ENCODE data around the gene ADARB1.

The ADARB1 gene

DNA sequence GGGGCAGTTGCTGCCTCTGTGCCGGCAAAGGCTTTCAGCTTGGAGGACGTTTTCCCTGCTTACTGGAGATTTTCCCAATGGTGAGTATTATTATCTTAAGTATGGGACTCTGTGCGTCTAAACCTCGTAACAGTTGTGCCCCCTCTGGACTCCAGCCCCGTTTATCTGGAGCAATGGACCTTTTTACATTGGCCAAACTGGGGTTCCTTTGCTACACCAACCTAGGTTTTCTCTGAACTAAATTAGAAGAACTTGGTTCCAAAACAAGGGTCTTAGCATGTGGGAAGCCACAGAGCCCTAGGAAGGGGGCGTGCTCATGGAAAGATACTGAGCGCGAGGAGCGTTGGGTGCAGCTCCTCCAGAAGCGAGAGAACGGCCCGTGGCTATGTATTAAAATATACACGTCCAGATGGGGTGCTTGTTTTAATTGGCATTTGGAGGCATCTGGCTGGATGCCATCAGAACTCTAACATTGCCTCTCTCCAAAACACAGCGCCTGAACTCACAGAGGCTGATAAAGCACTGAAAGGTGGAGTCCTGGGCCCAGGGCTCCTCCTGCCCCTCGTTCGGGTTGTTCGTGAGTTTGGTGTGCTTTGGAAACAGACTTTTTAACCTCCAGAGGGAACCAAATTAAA is 184.9 kb downstream of the ADARB1 start:
- H3K9me3 ChIP-seq (ENCODE audit: control insufficient read depth, low read length), result no peaks in the 10 kb centered on the region
- no peaks in the 10 kb centered on the region for H3K79me2 ChIP-seq
- H3K4me3 ChIP-seq (ENCODE audit: low read depth, low read length), result no peak overlapping the region
- no peak overlapping the region for H3K4me2 ChIP-seq (ENCODE audit: low read length)
- no peaks in the 10 kb centered on the region for H3K27me3 ChIP-seq (ENCODE audit: control insufficient read depth, insufficient read depth, low read length)
- H3K27ac ChIP-seq, result no peak overlapping the region
- no peak overlapping the region for H2AFZ ChIP-seq
- TF ChIP-seq, protein P1, sequence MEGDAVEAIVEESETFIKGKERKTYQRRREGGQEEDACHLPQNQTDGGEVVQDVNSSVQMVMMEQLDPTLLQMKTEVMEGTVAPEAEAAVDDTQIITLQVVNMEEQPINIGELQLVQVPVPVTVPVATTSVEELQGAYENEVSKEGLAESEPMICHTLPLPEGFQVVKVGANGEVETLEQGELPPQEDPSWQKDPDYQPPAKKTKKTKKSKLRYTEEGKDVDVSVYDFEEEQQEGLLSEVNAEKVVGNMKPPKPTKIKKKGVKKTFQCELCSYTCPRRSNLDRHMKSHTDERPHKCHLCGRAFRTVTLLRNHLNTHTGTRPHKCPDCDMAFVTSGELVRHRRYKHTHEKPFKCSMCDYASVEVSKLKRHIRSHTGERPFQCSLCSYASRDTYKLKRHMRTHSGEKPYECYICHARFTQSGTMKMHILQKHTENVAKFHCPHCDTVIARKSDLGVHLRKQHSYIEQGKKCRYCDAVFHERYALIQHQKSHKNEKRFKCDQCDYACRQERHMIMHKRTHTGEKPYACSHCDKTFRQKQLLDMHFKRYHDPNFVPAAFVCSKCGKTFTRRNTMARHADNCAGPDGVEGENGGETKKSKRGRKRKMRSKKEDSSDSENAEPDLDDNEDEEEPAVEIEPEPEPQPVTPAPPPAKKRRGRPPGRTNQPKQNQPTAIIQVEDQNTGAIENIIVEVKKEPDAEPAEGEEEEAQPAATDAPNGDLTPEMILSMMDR (IDR thresholded peaks at IDR 0.05), result no peak
- H3K4me1 ChIP-seq, result no peaks in the 10 kb centered on the region
- no peaks in the 10 kb centered on the region for H3K36me3 ChIP-seq (ENCODE audit: control insufficient read depth, insufficient read depth, low read length)
- no peak overlapping the region for H3K9ac ChIP-seq

DNA sequence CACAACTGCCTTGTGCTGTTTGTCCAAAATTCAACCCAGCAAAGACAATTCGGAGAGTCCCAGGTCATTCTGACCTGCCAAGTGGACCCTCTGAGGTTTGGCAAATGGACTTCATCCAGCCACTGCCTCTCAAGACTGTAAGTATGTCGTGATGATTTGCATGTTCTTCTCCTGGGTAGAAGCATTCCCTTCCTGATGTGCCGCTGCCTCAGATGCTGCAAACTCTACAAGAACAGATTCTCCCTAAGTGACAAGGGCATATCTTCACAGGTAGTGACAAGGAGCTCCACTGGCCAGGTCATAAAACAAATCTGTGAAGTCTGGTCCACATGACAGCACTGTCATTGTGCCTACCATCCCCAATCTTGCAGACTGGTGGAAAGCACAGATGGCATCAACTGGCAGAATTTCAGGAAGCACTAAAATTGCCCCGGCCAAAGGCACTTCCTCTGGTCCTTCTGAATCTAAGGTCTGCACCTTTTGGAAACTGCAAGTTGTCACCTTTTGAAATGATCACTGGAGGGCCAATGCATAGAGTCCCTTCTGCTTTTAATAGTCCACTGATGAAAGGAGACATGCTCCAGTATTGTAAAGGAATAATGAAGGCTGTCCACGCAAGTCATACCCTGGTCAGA is 185.9 kb downstream of the ADARB1 start:
- Histone ChIP-seq H3K27me3 (ENCODE audit: control insufficient read depth, insufficient read depth, low read length) (no peaks in the 10 kb centered on the region), H2AFZ (no peak overlapping the region), H3K4me2 (ENCODE audit: low read length) (no peak overlapping the region), H3K36me3 (ENCODE audit: control insufficient read depth, insufficient read depth, low read length) (no peaks in the 10 kb centered on the region), H3K27ac (no peak overlapping the region), H3K9ac (no peak overlapping the region), H3K9me3 (ENCODE audit: control insufficient read depth, low read length) (no peaks in the 10 kb centered on the region), H3K4me3 (ENCODE audit: low read depth, low read length) (no peak overlapping the region), H3K4me1 (no peaks in the 10 kb centered on the region), H3K79me2 (no peaks in the 10 kb centered on the region)
- TF ChIP-seq, protein P1 (IDR thresholded peaks at IDR 0.05), result no peak

DNA sequence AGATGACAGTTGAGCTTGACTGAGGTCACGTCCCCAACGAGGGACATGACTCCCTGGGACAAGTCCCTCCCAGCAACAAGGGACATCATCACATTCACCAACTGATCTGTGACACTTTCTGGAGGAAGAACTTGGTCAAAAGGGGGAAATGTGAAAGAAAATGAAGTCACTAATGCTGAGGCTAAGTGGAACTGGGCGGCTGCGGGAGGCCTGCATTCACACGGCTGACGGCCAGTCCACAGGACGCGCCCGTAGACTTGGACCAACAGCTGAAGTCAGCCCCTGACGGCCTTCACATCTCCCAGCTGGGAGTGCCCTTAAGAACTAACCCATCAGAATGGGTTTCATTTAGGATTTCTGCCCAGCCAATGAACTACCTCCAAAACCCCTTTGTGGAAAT is 186.7 kb downstream of the ADARB1 start:
- Histone ChIP-seq H3K9me3 (ENCODE audit: control insufficient read depth, low read length) (no peaks in the 10 kb centered on the region), H3K4me2 (ENCODE audit: low read length) (no peak overlapping the region), H3K27ac (no peak overlapping the region), H3K27me3 (ENCODE audit: control insufficient read depth, insufficient read depth, low read length) (no peaks in the 10 kb centered on the region), H3K9ac (no peak overlapping the region), H3K36me3 (ENCODE audit: control insufficient read depth, insufficient read depth, low read length) (no peaks in the 10 kb centered on the region), H3K4me1 (no peaks in the 10 kb centered on the region), H2AFZ (no peak overlapping the region), H3K79me2 (no peaks in the 10 kb centered on the region), H3K4me3 (ENCODE audit: low read depth, low read length) (no peak overlapping the region)
- TF ChIP-seq, protein P1 (IDR thresholded peaks at IDR 0.05), result no peak

DNA sequence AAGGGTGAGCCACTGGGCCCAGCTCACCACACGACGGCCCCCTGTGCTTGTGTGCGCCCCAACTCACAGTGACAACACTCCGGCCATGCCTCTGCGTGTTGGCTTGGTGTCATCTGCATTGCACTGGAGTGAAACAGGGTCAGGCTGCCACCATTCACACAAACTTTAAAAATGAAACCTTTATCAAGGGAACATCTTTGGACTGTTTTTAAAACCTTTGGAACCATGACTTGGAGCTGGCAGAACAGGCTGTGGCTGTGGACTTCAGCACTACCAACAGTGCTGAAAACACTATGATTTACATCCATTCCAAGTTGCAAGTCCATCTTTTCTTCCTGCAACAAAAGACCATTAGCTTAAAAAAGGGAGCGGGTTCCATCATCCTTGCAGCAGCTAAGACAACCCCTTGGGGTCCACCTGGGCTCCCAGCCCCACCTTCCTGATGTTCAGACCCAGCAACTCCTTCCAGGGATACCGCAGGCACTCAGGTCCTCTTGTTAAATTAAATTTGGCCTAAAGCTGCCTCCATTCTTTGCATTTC is 187.7 kb downstream of the ADARB1 start:
- H3K27me3 ChIP-seq (ENCODE audit: control insufficient read depth, insufficient read depth, low read length), result no peaks in the 10 kb centered on the region
- no peak overlapping the region for H3K4me3 ChIP-seq (ENCODE audit: low read depth, low read length)
- TF ChIP-seq, protein P1 (IDR thresholded peaks at IDR 0.05), result no peak
- H3K9me3 ChIP-seq (ENCODE audit: control insufficient read depth, low read length), result no peaks in the 10 kb centered on the region
- no peaks in the 10 kb centered on the region for H3K79me2 ChIP-seq
- no peaks in the 10 kb centered on the region for H3K36me3 ChIP-seq (ENCODE audit: control insufficient read depth, insufficient read depth, low read length)
- no peak overlapping the region for H3K9ac ChIP-seq
- no peak overlapping the region for H2AFZ ChIP-seq
- H3K4me1 ChIP-seq, result no peaks in the 10 kb centered on the region
- H3K27ac ChIP-seq, result no peak overlapping the region
- H3K4me2 ChIP-seq (ENCODE audit: low read length), result no peak overlapping the region
